Thoracic aorta (tissue), 2 donors: ENCODE results near the gene COTL1. TPM values are rescaled to one million over a fixed set of nuclear protein-coding genes. Genes with fewer than 3 reads are reported as not detected.

Source experiments
- ATAC-seq: fragments of 150-250 bp; one replicate; pipeline ENCODE4 v1.8.0; 2017; ENCODE audit warnings: low read depth; ENCODE audit not compliant: insufficient number of reproducible peaks, low FRiP score
- DNase-seq: peaks from one replicate; pipeline ENCODE4 v3.0.0-alpha.2; 2020; ENCODE audit warnings: low spot score
- H3K27ac ChIP-seq, 2 donors: fragments of 200-600 bp; sonication (generic); 1 replicate in 1 of 2; 2 replicates in 1 of 2; pipeline ENCODE4 v1.5.1; 2016; ENCODE audit warnings: mild to moderate bottlenecking in 2 of 2, moderate library complexity in 2 of 2
- H3K27me3 ChIP-seq: fragments of 200-600 bp; sonication (generic); replicated peaks from 2 replicates; pipeline ENCODE4 v1.6.0; 2016; ENCODE audit warnings: mild to moderate bottlenecking; ENCODE audit not compliant: insufficient read depth
- H3K36me3 ChIP-seq: fragments of 200-600 bp; sonication (generic); one replicate; pipeline ENCODE4 v1.5.1; 2016
- H3K4me1 ChIP-seq, 2 donors: fragments of 200-600 bp; sonication (generic); 1 replicate in 1 of 2; 2 replicates in 1 of 2; pipeline versions ENCODE4 v1.5.1 to v1.6.0; 2016; ENCODE audit warnings: low read depth in 2 of 2, mild to moderate bottlenecking in 1 of 2; ENCODE audit not compliant: control insufficient read depth in 1 of 2
- H3K4me3 ChIP-seq: fragments of 200-600 bp; sonication (generic); 2 replicates; pipeline ENCODE4 v1.5.1; 2016; ENCODE audit warnings: mild to moderate bottlenecking
- H3K9me3 ChIP-seq: fragments of 200-600 bp; sonication (generic); 2 replicates; pipeline ENCODE4 v1.5.1; 2016
- total RNA-seq, 2 donors: library from RNA; depleted of rRNA; stranded (reverse); fragments of >200 nt; gene quantifications; one replicate each; pipeline versions ENCODE4 v1.1.0 to v1.2.3, GENCODE V29; 2016
- TF ChIP-seq, protein P1 (sequence below): fragments of 200-600 bp; sonication (generic); IDR thresholded peaks from one replicate; pipeline ENCODE4 v1.5.1; 2019; ENCODE audit warnings: antibody characterized with exemption

COTL1 gene
- total RNA-seq, 2 donors from 2014 or later: 32.0 to 46.8 TPM

DNA sequence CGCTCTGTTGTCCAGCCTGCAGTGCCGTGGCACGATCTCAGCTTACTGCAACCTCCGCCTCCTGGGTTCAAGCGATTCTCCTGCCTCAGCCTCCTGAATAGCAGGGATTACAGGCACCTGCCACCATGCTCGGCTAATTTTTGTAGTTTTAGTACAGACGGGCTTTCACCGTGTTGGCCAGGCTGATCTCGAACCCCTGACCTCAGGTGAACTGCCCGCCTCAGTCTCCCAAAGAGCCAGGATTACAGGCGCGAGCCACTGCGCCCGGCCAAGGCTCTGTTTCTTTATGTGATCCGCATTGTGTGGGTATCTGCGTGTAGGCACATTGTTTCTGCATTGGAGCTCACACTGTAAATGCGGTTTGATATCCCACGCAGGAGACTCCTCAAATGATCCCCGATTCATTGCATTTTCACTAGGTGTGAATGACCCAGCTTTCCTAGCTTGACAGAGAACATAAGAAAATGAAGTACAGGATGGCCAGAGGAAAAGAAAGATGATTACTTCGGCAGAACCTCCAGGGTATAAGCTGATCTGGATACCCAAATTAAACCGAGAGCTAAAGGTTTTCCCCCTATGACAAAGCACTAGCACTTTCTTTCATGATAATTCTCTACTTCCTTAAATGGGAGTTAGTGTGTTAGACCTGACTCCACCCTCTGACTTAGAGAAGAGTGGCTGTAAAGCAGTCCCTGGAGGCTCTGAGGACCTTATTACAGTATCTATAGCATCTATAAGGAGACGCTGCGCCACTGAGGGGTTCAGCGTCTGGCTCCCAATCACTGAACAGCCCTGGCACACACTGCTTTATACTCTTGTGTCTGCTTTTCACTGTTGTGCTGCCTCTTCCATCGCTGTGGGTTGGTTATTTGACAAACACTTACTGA lies 17.3 kb downstream of the COTL1 start:
- DNase-seq (no peak), ATAC-seq (no peak)
- peak overlapping the region; percentile 19 to 40 for H3K27ac ChIP-seq
- H3K4me3 ChIP-seq: peak overlapping the region; percentile 24
- H3K27me3 ChIP-seq: no peaks in the 10 kb centered on the region
- no peaks in the 10 kb centered on the region for H3K36me3 ChIP-seq
- H3K9me3 ChIP-seq: no peaks in the 10 kb centered on the region
- peaks cover 10 to 22% of the 10 kb centered on the region in 2 donors for H3K4me1 ChIP-seq
- TF ChIP-seq, protein P1, sequence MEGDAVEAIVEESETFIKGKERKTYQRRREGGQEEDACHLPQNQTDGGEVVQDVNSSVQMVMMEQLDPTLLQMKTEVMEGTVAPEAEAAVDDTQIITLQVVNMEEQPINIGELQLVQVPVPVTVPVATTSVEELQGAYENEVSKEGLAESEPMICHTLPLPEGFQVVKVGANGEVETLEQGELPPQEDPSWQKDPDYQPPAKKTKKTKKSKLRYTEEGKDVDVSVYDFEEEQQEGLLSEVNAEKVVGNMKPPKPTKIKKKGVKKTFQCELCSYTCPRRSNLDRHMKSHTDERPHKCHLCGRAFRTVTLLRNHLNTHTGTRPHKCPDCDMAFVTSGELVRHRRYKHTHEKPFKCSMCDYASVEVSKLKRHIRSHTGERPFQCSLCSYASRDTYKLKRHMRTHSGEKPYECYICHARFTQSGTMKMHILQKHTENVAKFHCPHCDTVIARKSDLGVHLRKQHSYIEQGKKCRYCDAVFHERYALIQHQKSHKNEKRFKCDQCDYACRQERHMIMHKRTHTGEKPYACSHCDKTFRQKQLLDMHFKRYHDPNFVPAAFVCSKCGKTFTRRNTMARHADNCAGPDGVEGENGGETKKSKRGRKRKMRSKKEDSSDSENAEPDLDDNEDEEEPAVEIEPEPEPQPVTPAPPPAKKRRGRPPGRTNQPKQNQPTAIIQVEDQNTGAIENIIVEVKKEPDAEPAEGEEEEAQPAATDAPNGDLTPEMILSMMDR: no peak

DNA sequence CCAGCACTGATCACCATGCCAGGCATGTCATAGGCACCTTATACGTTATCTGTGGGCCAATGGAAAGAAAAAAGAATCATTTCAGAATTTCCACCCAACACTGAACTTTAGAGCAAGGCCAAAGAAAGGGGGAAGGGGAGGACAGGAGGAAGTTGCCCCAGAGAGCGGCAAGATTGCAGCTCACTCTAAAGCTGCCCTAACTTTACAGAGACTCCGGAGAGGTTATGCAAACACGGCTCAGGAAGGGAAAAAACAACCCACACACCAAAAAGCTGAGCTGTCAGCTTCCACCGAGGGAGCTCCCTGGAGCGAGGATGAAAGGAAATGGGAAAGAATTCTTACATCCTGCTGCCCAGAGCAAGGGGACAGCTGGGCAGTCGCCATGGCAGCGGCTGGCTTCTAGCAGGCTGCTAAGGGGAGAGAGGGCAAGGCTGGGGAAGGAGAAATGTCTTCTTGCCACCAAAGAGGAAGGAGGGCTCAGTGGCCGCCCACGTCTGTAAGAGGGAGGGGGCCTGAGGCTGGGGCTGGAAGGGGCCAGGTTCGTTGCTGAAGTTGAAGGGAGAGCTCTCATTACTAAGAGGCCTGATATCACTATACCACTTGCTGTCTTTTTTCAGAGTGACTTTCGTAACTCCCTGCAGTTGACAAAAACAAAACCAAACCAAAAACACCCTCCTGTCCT lies 18.2 kb downstream of the COTL1 start:
- H3K36me3 ChIP-seq: no peaks in the 10 kb centered on the region
- H3K27ac ChIP-seq: peak overlapping the region; percentile 1 to 40
- peak overlapping the region; percentile 5 for H3K4me3 ChIP-seq
- ATAC-seq (peak; percentile 57), DNase-seq (no peak)
- peaks cover 10 to 22% of the 10 kb centered on the region in 2 donors for H3K4me1 ChIP-seq
- no peaks in the 10 kb centered on the region for H3K9me3 ChIP-seq
- TF ChIP-seq, protein P1: no peak
- no peaks in the 10 kb centered on the region for H3K27me3 ChIP-seq

DNA sequence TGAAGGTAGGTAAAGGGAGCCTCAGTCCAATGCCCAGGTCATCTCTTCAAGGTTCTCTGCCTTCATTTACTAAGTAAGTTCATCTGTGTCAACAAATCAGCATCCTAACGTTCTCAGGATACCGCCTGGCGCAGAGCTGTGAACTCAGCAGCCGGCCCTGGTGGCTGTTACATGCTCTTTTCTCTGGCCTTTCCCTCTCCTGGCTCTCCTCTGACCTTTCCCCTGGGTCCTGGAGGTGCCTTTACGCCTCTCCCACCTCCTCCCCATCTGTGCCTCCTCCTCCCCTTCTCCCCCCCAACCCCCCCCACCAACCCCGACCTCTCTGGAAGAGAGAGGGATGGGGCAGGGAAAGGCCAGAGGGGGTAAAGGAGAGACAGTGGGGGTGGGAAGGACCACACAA lies 19.5 kb downstream of the COTL1 start:
- peaks cover 7 to 19% of the 10 kb centered on the region in 2 donors for H3K4me1 ChIP-seq
- no peak overlapping the region for H3K27ac ChIP-seq
- H3K36me3 ChIP-seq: no peaks in the 10 kb centered on the region
- no peak for DNase-seq
- H3K4me3 ChIP-seq: no peak overlapping the region
- no peaks in the 10 kb centered on the region for H3K9me3 ChIP-seq
- TF ChIP-seq, protein P1: no peak
- ATAC-seq: no peak
- H3K27me3 ChIP-seq: no peaks in the 10 kb centered on the region

DNA sequence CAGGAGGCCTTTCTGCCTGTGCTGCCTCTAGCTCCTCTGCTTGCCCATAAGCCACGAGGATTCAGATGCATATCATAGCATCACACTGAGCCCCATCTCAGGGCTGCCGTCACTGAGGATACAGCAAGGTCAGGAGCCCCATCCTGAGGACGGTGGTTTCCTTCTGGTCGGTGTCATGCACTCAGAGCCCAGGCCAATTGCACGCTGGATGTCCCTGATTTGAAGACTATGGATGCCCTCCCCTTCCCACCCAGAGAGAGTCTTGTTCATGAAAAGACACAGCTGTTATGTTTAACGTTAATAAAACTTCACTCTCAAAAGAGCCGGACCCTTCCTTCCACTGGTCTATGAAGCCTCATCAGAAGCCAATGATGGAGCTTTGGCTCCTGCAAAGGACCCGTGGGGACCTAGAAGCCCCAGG lies 19.9 kb downstream of the COTL1 start:
- H3K4me1 ChIP-seq: peaks cover 6 to 15% of the 10 kb centered on the region in 2 donors
- TF ChIP-seq, protein P1: no peak
- H3K27me3 ChIP-seq: no peaks in the 10 kb centered on the region
- DNase-seq (no peak), ATAC-seq (no peak)
- H3K27ac ChIP-seq: no peak overlapping the region
- no peaks in the 10 kb centered on the region for H3K9me3 ChIP-seq
- H3K4me3 ChIP-seq: no peak overlapping the region
- no peaks in the 10 kb centered on the region for H3K36me3 ChIP-seq

DNA sequence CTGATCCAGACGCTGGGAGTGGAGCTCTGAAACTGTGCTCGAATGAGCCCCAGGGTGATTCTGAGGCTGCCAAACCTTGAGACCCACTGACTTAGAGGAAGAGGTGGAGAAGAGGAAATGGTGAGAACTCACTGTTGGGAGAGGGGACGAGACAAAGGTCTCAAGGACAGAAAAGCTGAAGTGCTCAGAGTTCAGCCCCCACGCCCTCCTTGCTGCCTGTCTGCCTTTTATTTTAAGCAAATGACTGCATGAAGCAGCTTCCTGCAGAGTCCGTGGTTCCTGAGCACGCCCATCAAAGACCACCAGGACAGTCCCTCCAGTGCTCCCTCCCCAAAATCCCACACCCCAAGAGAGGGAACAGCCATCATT lies 20.4 kb downstream of the COTL1 start:
- H3K27me3 ChIP-seq: no peaks in the 10 kb centered on the region
- no peak for DNase-seq
- ATAC-seq: no peak
- H3K4me1 ChIP-seq: peaks cover 6 to 12% of the 10 kb centered on the region in 2 donors
- H3K27ac ChIP-seq: no peak overlapping the region
- TF ChIP-seq, protein P1: no peak
- no peaks in the 10 kb centered on the region for H3K36me3 ChIP-seq
- no peak overlapping the region for H3K4me3 ChIP-seq
- H3K9me3 ChIP-seq: no peaks in the 10 kb centered on the region
